HepG2 (cell line): ENCODE results near the gene PCYT2. TPM values are rescaled to one million over a fixed set of nuclear protein-coding genes. Genes with fewer than 3 reads are reported as not detected.

Experiments used
- ARNTL ChIP-seq: sonication (generic); formaldehyde crosslinking; IDR thresholded peaks from 2 replicates; pipeline ENCODE4 v1.4.0; 2020; ENCODE audit warnings: mild to moderate bottlenecking, missing genetic modification reagents
- ELF4 ChIP-seq: sonication (generic); formaldehyde crosslinking; IDR thresholded peaks from 2 replicates; pipeline ENCODE4 v1.5.0; 2020; ENCODE audit warnings: missing genetic modification reagents, mild to moderate bottlenecking, moderate library complexity, borderline replicate concordance
- GFI1 ChIP-seq: sonication (generic); formaldehyde crosslinking; IDR thresholded peaks from 2 replicates; pipeline ENCODE4 v1.5.0; 2020; ENCODE audit warnings: missing genetic modification reagents, mild to moderate bottlenecking, borderline replicate concordance
- IKZF1 ChIP-seq: fragments of 450-650 bp; IDR thresholded peaks from 2 replicates; pipeline ENCODE4 v1.7.1; 2016
- KLF11 ChIP-seq: IDR thresholded peaks from 2 replicates; pipeline ENCODE4 v1.6.1; 2016; ENCODE audit warnings: missing compliant biosample characterization
- MAFG ChIP-seq: sonication (generic); formaldehyde crosslinking; IDR thresholded peaks from 2 replicates; pipeline ENCODE4 v1.5.1; 2020; ENCODE audit warnings: mild to moderate bottlenecking, missing genetic modification reagents
- MTF1 ChIP-seq: sonication (generic); formaldehyde crosslinking; IDR thresholded peaks from 2 replicates; pipeline ENCODE4 v1.5.0; 2020; ENCODE audit warnings: missing genetic modification reagents
- PAXIP1 ChIP-seq: sonication (generic); formaldehyde crosslinking; conservative IDR thresholded peaks from 2 replicates; pipeline ENCODE4 v1.4.0; 2020; ENCODE audit warnings: mild to moderate bottlenecking, missing genetic modification reagents, moderate library complexity
- RAD21 ChIP-seq: fragments of 450-650 bp; formaldehyde crosslinking; IDR thresholded peaks from 2 replicates; pipeline ENCODE4 v1.5.0; 2020; ENCODE audit warnings: mild to moderate bottlenecking
- SRY ChIP-seq: sonication (generic); formaldehyde crosslinking; IDR thresholded peaks from 2 replicates; pipeline ENCODE4 v1.8.0; 2022; ENCODE audit warnings: mild to moderate bottlenecking, missing genetic modification reagents
- TEAD2 ChIP-seq: sonication (generic); formaldehyde crosslinking; IDR thresholded peaks from 2 replicates; pipeline ENCODE4 v1.9.0; 2021; ENCODE audit warnings: missing genetic modification reagents
- TRIM22 ChIP-seq: fragments of 450-650 bp; IDR thresholded peaks from 2 replicates; pipeline ENCODE4 v1.6.1; 2017
- ZBTB14 ChIP-seq: sonication (generic); formaldehyde crosslinking; IDR thresholded peaks from 2 replicates; pipeline ENCODE4 v1.4.0; 2020; ENCODE audit warnings: missing genetic modification reagents
- ZC3H4 ChIP-seq: sonication (generic); formaldehyde crosslinking; IDR thresholded peaks from 2 replicates; pipeline ENCODE4 v1.4.0; 2020; ENCODE audit warnings: missing genetic modification reagents, borderline replicate concordance
- ZIK1 ChIP-seq: sonication (generic); formaldehyde crosslinking; IDR thresholded peaks from 2 replicates; pipeline ENCODE4 v1.5.0; 2020; ENCODE audit warnings: mild to moderate bottlenecking, low read depth, missing genetic modification reagents, borderline replicate concordance
- ZNF20 ChIP-seq: sonication (generic); formaldehyde crosslinking; IDR thresholded peaks from 2 replicates; pipeline ENCODE4 v1.4.0; 2020; ENCODE audit warnings: mild to moderate bottlenecking, moderate library complexity, missing genetic modification reagents
- ZNF234 ChIP-seq: sonication (generic); formaldehyde crosslinking; conservative IDR thresholded peaks from 2 replicates; pipeline ENCODE4 v1.5.1; 2020; ENCODE audit warnings: mild to moderate bottlenecking, missing genetic modification reagents
- ZNF503 ChIP-seq: sonication (generic); formaldehyde crosslinking; IDR thresholded peaks from 2 replicates; pipeline ENCODE4 v1.4.0; 2020; ENCODE audit warnings: missing genetic modification reagents
- ZNF7 ChIP-seq: IDR thresholded peaks from 2 replicates; pipeline ENCODE4 v1.6.1; 2016; ENCODE audit warnings: missing biosample characterization, missing genetic modification reagents
- ZNF749 ChIP-seq: sonication (generic); formaldehyde crosslinking; IDR thresholded peaks from 2 replicates; pipeline ENCODE4 v1.8.0; 2022; ENCODE audit warnings: mild to moderate bottlenecking, missing genetic modification reagents, moderate library complexity, borderline replicate concordance
- ZNF766 ChIP-seq: sonication (generic); formaldehyde crosslinking; IDR thresholded peaks from 2 replicates; pipeline ENCODE4 v1.5.0; 2020; ENCODE audit warnings: missing genetic modification reagents, borderline replicate concordance
- ZSCAN22 ChIP-seq: sonication (generic); formaldehyde crosslinking; IDR thresholded peaks from 2 replicates; pipeline ENCODE4 v1.4.0; 2020; ENCODE audit warnings: mild to moderate bottlenecking, missing genetic modification reagents
- polyA plus RNA-seq, 8 experiments: library from polyadenylated mRNA; depleted of rRNA in 3 of 8; stranded (reverse) in 7 of 8; unstranded in 1 of 8; fragments of >200 nt; fragmentation: Illumina TruSeq in 4 of 8; extraction: Trizol in 4 of 8; gene quantifications; 2 replicates each; pipeline versions ENCODE4 v1.2.1 to v1.2.3, GENCODE V29; 2011 to 2016; ENCODE audit warnings: low read depth in 4 of 8, missing spikeins in 1 of 8, mixed read lengths in 1 of 8; ENCODE audit not compliant: insufficient read depth in 1 of 8
- total RNA-seq, 5 experiments: library from RNA; depleted of rRNA; stranded (reverse); fragments of >200 nt; fragmentation: Illumina TruSeq; extraction: Trizol; gene quantifications; 2 replicates each; pipeline ENCODE4 v1.2.3, GENCODE V29; 2016; ENCODE audit warnings: low read depth in 1 of 5

Gene PCYT2
- total and polyA plus RNA-seq, 2 of the 13 experiments (the other 11 are each of a cell fraction or from before 2014, with no cell fraction given), result 147 to 297 TPM

- TF ChIP-seq ZNF766 (CRISPR knock-in tag) (peak; percentile 77; the same call in 1 of the 2 replicates), ZC3H4 (no peak; the same call in 1 of the 2 replicates), ZNF503 (CRISPR knock-in tag) (peak; percentile 80; the same call in 1 of the 2 replicates), ZNF234 (CRISPR knock-in tag) (0 out of 2 replicates have a peak, but pooled peaks have one; percentile 55), RAD21 (no peak; the same call in 1 of the 2 replicates), ZNF749 (CRISPR knock-in tag) (no peak; the same call in 1 of the 2 replicates), ZSCAN22 (CRISPR knock-in tag) (no peak), ELF4 (CRISPR knock-in tag) (no peak; the same call in 1 of the 2 replicates), MTF1 (CRISPR knock-in tag) (no peak), ZIK1 (CRISPR knock-in tag) (peak; percentile 70), ARNTL (CRISPR knock-in tag) (peak; percentile 65), TEAD2 (peak; percentile 77), MAFG (CRISPR knock-in tag) (no peak), GFI1 (CRISPR knock-in tag) (no peak), ZNF7 (peak; percentile 11; the same call in 1 of the 2 replicates), SRY (CRISPR knock-in tag) (peak; percentile 91), KLF11 (peak; percentile 97), ZNF20 (CRISPR knock-in tag) (no peak), PAXIP1 (peak; percentile 54; the same call in 1 of the 2 replicates), ZBTB14 (CRISPR knock-in tag) (peak; percentile 95), IKZF1 (no peak), TRIM22 (no peak)
These were observed 50.2 kb downstream of the PCYT2 start (continued) for GRCh38 chr17:81860756-81861568.
